HEK293 (cell line): ENCODE data around the gene HDAC8.

ENCODE experiments used
- ATF2 ChIP-seq: fragments of 450-650 bp; formaldehyde crosslinking; IDR thresholded peaks from 2 replicates; pipeline ENCODE4 v1.5.1; 2016; ENCODE audit warnings: missing biosample characterization, missing genetic modification characterization, low read depth
- CTCF ChIP-seq: fragments of 450-650 bp; formaldehyde crosslinking; IDR thresholded peaks from 2 replicates; pipeline ENCODE4 v1.5.1; 2016; ENCODE audit warnings: missing biosample characterization, missing genetic modification characterization
- GFI1B ChIP-seq: fragments of 450-650 bp; formaldehyde crosslinking; IDR thresholded peaks from 2 replicates; pipeline ENCODE4 v1.5.1; 2016; ENCODE audit warnings: missing biosample characterization, missing genetic modification characterization
- GLIS2 ChIP-seq: fragments of 450-650 bp; formaldehyde crosslinking; IDR thresholded peaks from 2 replicates; pipeline ENCODE4 v1.5.1; 2016; ENCODE audit warnings: missing biosample characterization, missing genetic modification characterization
- HOXD13 ChIP-seq: sonication (generic); formaldehyde crosslinking; IDR thresholded peaks from 2 replicates; pipeline ENCODE4 v1.8.0; 2022; ENCODE audit warnings: missing genetic modification reagents, borderline replicate concordance
- PRDM1 ChIP-seq: fragments of 450-650 bp; formaldehyde crosslinking; IDR thresholded peaks from 2 replicates; pipeline ENCODE4; 2016; ENCODE audit warnings: missing biosample characterization, missing genetic modification characterization
- SCRT2 ChIP-seq: fragments of 450-650 bp; formaldehyde crosslinking; IDR thresholded peaks from 2 replicates; pipeline ENCODE4 v1.5.1; 2016; ENCODE audit warnings: missing biosample characterization, missing genetic modification characterization
- TSHZ1 ChIP-seq: fragments of 450-650 bp; formaldehyde crosslinking; IDR thresholded peaks from 2 replicates; pipeline ENCODE4 v1.5.1; 2016; ENCODE audit warnings: missing biosample characterization, missing genetic modification characterization, borderline replicate concordance
- YY1 ChIP-seq: fragments of 450-650 bp; formaldehyde crosslinking; IDR thresholded peaks from 2 replicates; pipeline ENCODE4 v1.5.1; 2018; ENCODE audit warnings: missing biosample characterization, missing genetic modification characterization
- ZBTB6 ChIP-seq: fragments of 450-650 bp; formaldehyde crosslinking; IDR thresholded peaks from 2 replicates; pipeline ENCODE4 v1.5.1; 2017; ENCODE audit warnings: missing biosample characterization, missing genetic modification characterization
- ZFP41 ChIP-seq: fragments of 450-650 bp; formaldehyde crosslinking; IDR thresholded peaks from 2 replicates; pipeline ENCODE4 v1.5.1; 2016; ENCODE audit warnings: missing biosample characterization, missing genetic modification characterization, borderline replicate concordance
- ZNF146 ChIP-seq: fragments of 450-650 bp; formaldehyde crosslinking; IDR thresholded peaks from 2 replicates; pipeline ENCODE4 v1.5.1; 2016; ENCODE audit warnings: missing biosample characterization, missing genetic modification characterization
- ZNF155 ChIP-seq: fragments of 450-650 bp; formaldehyde crosslinking; IDR thresholded peaks from 2 replicates; pipeline ENCODE4 v1.5.1; 2016; ENCODE audit warnings: missing biosample characterization, missing genetic modification characterization
- ZNF19 ChIP-seq: fragments of 450-650 bp; formaldehyde crosslinking; IDR thresholded peaks from 2 replicates; pipeline ENCODE4; 2016; ENCODE audit warnings: missing biosample characterization, missing genetic modification characterization, low read depth
- ZNF23 ChIP-seq: fragments of 450-650 bp; formaldehyde crosslinking; IDR thresholded peaks from 2 replicates; pipeline ENCODE4 v1.5.1; 2016; ENCODE audit warnings: missing biosample characterization, missing genetic modification characterization, borderline replicate concordance
- ZNF280C ChIP-seq: fragments of 450-650 bp; formaldehyde crosslinking; IDR thresholded peaks from 2 replicates; pipeline ENCODE4 v1.5.1; 2016; ENCODE audit warnings: missing biosample characterization, missing genetic modification characterization
- ZNF280D ChIP-seq: fragments of 450-650 bp; formaldehyde crosslinking; IDR thresholded peaks from 2 replicates; pipeline ENCODE4 v1.5.1; 2016; ENCODE audit warnings: missing biosample characterization, missing genetic modification characterization
- ZNF423 ChIP-seq: fragments of 450-650 bp; formaldehyde crosslinking; IDR thresholded peaks from 2 replicates; pipeline ENCODE4 v1.5.1; 2016; ENCODE audit warnings: missing biosample characterization, missing genetic modification characterization
- ZNF621 ChIP-seq: fragments of 450-650 bp; formaldehyde crosslinking; IDR thresholded peaks from 2 replicates; pipeline ENCODE4 v1.5.1; 2017; ENCODE audit warnings: missing biosample characterization, missing genetic modification characterization
- ZNF629 ChIP-seq: fragments of 450-650 bp; formaldehyde crosslinking; IDR thresholded peaks from 2 replicates; pipeline ENCODE4 v1.5.1; 2017; ENCODE audit warnings: missing biosample characterization, missing genetic modification characterization
- ZNF704 ChIP-seq: fragments of 450-650 bp; formaldehyde crosslinking; IDR thresholded peaks from 2 replicates; pipeline ENCODE4 v1.5.1; 2016; ENCODE audit warnings: missing biosample characterization, missing genetic modification characterization
- ZNF776 ChIP-seq: fragments of 450-650 bp; formaldehyde crosslinking; IDR thresholded peaks from 2 replicates; pipeline ENCODE4 v1.5.0; 2017; ENCODE audit warnings: missing biosample characterization, missing genetic modification characterization, borderline replicate concordance
- ZNF785 ChIP-seq: fragments of 450-650 bp; formaldehyde crosslinking; IDR thresholded peaks from 2 replicates; pipeline ENCODE4 v1.5.1; 2016; ENCODE audit warnings: missing biosample characterization, missing genetic modification characterization
- ZNF830 ChIP-seq: fragments of 450-650 bp; IDR thresholded peaks from 2 replicates; pipeline ENCODE4 v1.5.0; 2018; ENCODE audit warnings: missing biosample characterization, missing genetic modification characterization, low read depth, mild to moderate bottlenecking, moderate library complexity
- ZNF837 ChIP-seq: fragments of 450-650 bp; formaldehyde crosslinking; IDR thresholded peaks from 2 replicates; pipeline ENCODE4 v1.5.1; 2016; ENCODE audit warnings: missing biosample characterization, missing genetic modification characterization
- ZNF843 ChIP-seq: fragments of 450-650 bp; formaldehyde crosslinking; IDR thresholded peaks from 2 replicates; pipeline ENCODE4 v1.5.1; 2016; ENCODE audit warnings: missing biosample characterization, missing genetic modification characterization

HDAC8 gene

GRCh38 chrX:72308566-72309296 lies 263.9 kb downstream of the HDAC8 start (continued):
- TF ChIP-seq CTCF (tag by site-specific recombination) (no peak), ZNF155 (no peak), PRDM1 (tag by site-specific recombination) (no peak), HOXD13 (CRISPR knock-in tag) (no peak), ZNF19 (no peak), ATF2 (tag by site-specific recombination) (no peak), TSHZ1 (no peak), ZNF280C (tag by site-specific recombination) (no peak), YY1 (tag by site-specific recombination) (no peak), ZFP41 (no peak), GLIS2 (tag by site-specific recombination) (0 out of 2 replicates have a peak, but pooled peaks have one; percentile 20), ZNF423 (tag by site-specific recombination) (no peak; the same call in 1 of the 2 replicates), SCRT2 (no peak), ZNF785 (tag by site-specific recombination) (no peak), GFI1B (tag by site-specific recombination) (no peak), ZNF280D (tag by site-specific recombination) (no peak), ZNF837 (tag by site-specific recombination) (no peak), ZNF23 (tag by site-specific recombination) (no peak), ZBTB6 (tag by site-specific recombination) (peak; percentile 83), ZNF776 (tag by site-specific recombination) (no peak), ZNF621 (tag by site-specific recombination) (no peak), ZNF146 (tag by site-specific recombination) (no peak), ZNF704 (no peak), ZNF830 (tag by site-specific recombination) (no peak), ZNF629 (no peak), ZNF843 (tag by site-specific recombination) (no peak)
